HG03108 (cell line): ENCODE results near the gene ACSL5.
"Not testable (repeated sequence)": the region's sequence is repeated elsewhere in the genome, so short reads cannot be mapped to it uniquely, and the experiment has no call there.

Experiments used
- ATAC-seq: cut with Tn5 transposase; IDR thresholded peaks from one replicate; pipeline ENCODE4 v1.9.1; 2021; ENCODE audit warnings: moderate library complexity; ENCODE audit not compliant: unreplicated experiment

The ACSL5 gene

GRCh38 chr10:112374724-112375541 lies 1.0 kb downstream of the ACSL5 start:
- ATAC-seq, result peak; percentile 50

- ATAC-seq, result peak; percentile 85
Observed at GRCh38 chr10:112375721-112376395, 1.9 kb downstream of the ACSL5 start.

- ATAC-seq, result peak; percentile 15
Observed at GRCh38 chr10:112376396-112376790, 2.5 kb downstream of the ACSL5 start.

GRCh38 chr10:112377116-112377515 lies 3.2 kb downstream of the ACSL5 start:
- not testable (repeated sequence) for ATAC-seq

GRCh38 chr10:112379635-112380296 lies 5.8 kb downstream of the ACSL5 start:
- ATAC-seq, result no peak

GRCh38 chr10:112382515-112383235 lies 8.8 kb downstream of the ACSL5 start:
- no peak for ATAC-seq

- ATAC-seq, result no peak
Observed at GRCh38 chr10:112383325-112383724, 9.4 kb downstream of the ACSL5 start.

GRCh38 chr10:112384141-112384540 lies 10.2 kb downstream of the ACSL5 start:
- no peak for ATAC-seq

- no peak for ATAC-seq
Observed at GRCh38 chr10:112385201-112385600, 11.3 kb downstream of the ACSL5 start.

GRCh38 chr10:112388056-112388455 lies 14.1 kb downstream of the ACSL5 start:
- ATAC-seq, result not testable (repeated sequence)

- no peak for ATAC-seq
Observed at GRCh38 chr10:112388548-112388947, 14.6 kb downstream of the ACSL5 start.

- ATAC-seq, result peak; percentile 74
Observed at GRCh38 chr10:112389271-112389822, 15.4 kb downstream of the ACSL5 start.

GRCh38 chr10:112390125-112390703 lies 16.3 kb downstream of the ACSL5 start:
- no peak for ATAC-seq

GRCh38 chr10:112393341-112393740 lies 19.4 kb downstream of the ACSL5 start:
- no peak for ATAC-seq

- no peak for ATAC-seq
Observed at GRCh38 chr10:112393827-112394226, 19.9 kb downstream of the ACSL5 start.

GRCh38 chr10:112394475-112394875 lies 20.6 kb downstream of the ACSL5 start:
- peak; percentile 48 for ATAC-seq

GRCh38 chr10:112395809-112396530 lies 22.1 kb downstream of the ACSL5 start:
- ATAC-seq, result no peak

- no peak for ATAC-seq
Observed at GRCh38 chr10:112397592-112397991, 23.7 kb downstream of the ACSL5 start.

- no peak for ATAC-seq
Observed at GRCh38 chr10:112402917-112403316, 29.0 kb downstream of the ACSL5 start.

- ATAC-seq, result no peak
Observed at GRCh38 chr10:112404617-112405016, 30.7 kb downstream of the ACSL5 start.
